GM06990 (cell line): ENCODE results near the gene SETD1A.

Experiments used
- DNase-seq: peaks from one replicate; pipeline ENCODE4 v3.0.0-alpha.2; 2011; ENCODE audit not compliant: insufficient read length; ENCODE audit errors: extremely low read depth
- H3K27me3 ChIP-seq: replicated peaks from 2 replicates; pipeline ENCODE4 v1.6.0; 2011; ENCODE audit warnings: low read length; ENCODE audit not compliant: control insufficient read depth, insufficient read depth
- H3K36me3 ChIP-seq: 2 replicates; pipeline ENCODE4 v1.5.1; 2011; ENCODE audit warnings: low read length; ENCODE audit not compliant: control insufficient read depth, insufficient read depth
- H3K4me3 ChIP-seq: replicated peaks from 2 replicates; pipeline ENCODE4 v1.5.1; 2011; ENCODE audit warnings: low read depth, mild to moderate bottlenecking, control low read depth, low read length
- TF ChIP-seq, protein P1 (sequence below): IDR thresholded peaks from 2 replicates; pipeline ENCODE4 v1.5.1; 2011; ENCODE audit warnings: low read length, control low read depth, mild to moderate bottlenecking, inconsistent platforms; ENCODE audit not compliant: insufficient read depth, poor library complexity, severe bottlenecking

The SETD1A gene

GRCh38 chr16:30957456-30958174, at the start of gene SETD1A:
Gene SETD1A (plus strand): TSS chr16:30957754. CDS start chr16:30958732, 978 bp downstream.
- Histone ChIP-seq H3K4me3 (peak within 1 kb of the TSS; percentile 86), H3K27me3 (no peaks in the 10 kb centered on the region), H3K36me3 (peaks cover 17% of the 10 kb centered on the region)
- DNase-seq = peak; percentile 96
- TF ChIP-seq, protein P1, sequence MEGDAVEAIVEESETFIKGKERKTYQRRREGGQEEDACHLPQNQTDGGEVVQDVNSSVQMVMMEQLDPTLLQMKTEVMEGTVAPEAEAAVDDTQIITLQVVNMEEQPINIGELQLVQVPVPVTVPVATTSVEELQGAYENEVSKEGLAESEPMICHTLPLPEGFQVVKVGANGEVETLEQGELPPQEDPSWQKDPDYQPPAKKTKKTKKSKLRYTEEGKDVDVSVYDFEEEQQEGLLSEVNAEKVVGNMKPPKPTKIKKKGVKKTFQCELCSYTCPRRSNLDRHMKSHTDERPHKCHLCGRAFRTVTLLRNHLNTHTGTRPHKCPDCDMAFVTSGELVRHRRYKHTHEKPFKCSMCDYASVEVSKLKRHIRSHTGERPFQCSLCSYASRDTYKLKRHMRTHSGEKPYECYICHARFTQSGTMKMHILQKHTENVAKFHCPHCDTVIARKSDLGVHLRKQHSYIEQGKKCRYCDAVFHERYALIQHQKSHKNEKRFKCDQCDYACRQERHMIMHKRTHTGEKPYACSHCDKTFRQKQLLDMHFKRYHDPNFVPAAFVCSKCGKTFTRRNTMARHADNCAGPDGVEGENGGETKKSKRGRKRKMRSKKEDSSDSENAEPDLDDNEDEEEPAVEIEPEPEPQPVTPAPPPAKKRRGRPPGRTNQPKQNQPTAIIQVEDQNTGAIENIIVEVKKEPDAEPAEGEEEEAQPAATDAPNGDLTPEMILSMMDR = no peak

- no peaks in the 10 kb centered on the region for H3K36me3 ChIP-seq
- TF ChIP-seq, protein P1 = no peak
- H3K27me3 ChIP-seq = no peaks in the 10 kb centered on the region
- DNase-seq = no peak
- H3K4me3 ChIP-seq = no peak overlapping the region
Observed at GRCh38 chr16:30910427-30911029, 47.0 kb upstream of the SETD1A start.

GRCh38 chr16:30912794-30913412, 44.7 kb upstream of the SETD1A start:
- TF ChIP-seq, protein P1 = no peak
- no peak for DNase-seq
- Histone ChIP-seq H3K36me3 (no peaks in the 10 kb centered on the region), H3K27me3 (no peaks in the 10 kb centered on the region), H3K4me3 (no peak overlapping the region)

- DNase-seq = no peak
- Histone ChIP-seq H3K27me3 (no peaks in the 10 kb centered on the region), H3K4me3 (no peak overlapping the region), H3K36me3 (no peaks in the 10 kb centered on the region)
- TF ChIP-seq, protein P1 = no peak
Observed at GRCh38 chr16:30914830-30915229, 42.7 kb upstream of the SETD1A start.

GRCh38 chr16:30918614-30919013, 38.9 kb upstream of the SETD1A start:
- TF ChIP-seq, protein P1 = no peak
- DNase-seq = no peak
- Histone ChIP-seq H3K4me3 (no peak overlapping the region), H3K36me3 (no peaks in the 10 kb centered on the region), H3K27me3 (no peaks in the 10 kb centered on the region)
